HUES64 (cell line): ENCODE results near the gene FLII.
A peak's percentile ranks its signal among the peaks of the same experiment; 100 is the strongest.
"Not testable (repeated sequence)": the region's sequence is repeated elsewhere in the genome, so short reads cannot be mapped to it uniquely, and the experiment has no call there.

Experiments used
- H3K27ac ChIP-seq: 2 replicates; pipeline ENCODE4 v1.7.0; 2013; ENCODE audit warnings: low read depth, low read length, inconsistent platforms
- H3K27me3 ChIP-seq: 2 replicates; pipeline ENCODE4 v1.6.1; 2013; ENCODE audit warnings: mild to moderate bottlenecking, low read length; ENCODE audit not compliant: insufficient read depth
- H3K36me3 ChIP-seq: 2 replicates; pipeline ENCODE4 v1.6.1; 2013; ENCODE audit warnings: mild to moderate bottlenecking, low read length; ENCODE audit not compliant: insufficient read depth
- H3K4me1 ChIP-seq: 2 replicates; pipeline ENCODE4 v1.6.1; 2013; ENCODE audit warnings: mild to moderate bottlenecking, low read length, moderate library complexity; ENCODE audit not compliant: insufficient read depth
- H3K4me3 ChIP-seq: 2 replicates; pipeline ENCODE4 v1.5.1; 2013; ENCODE audit warnings: mild to moderate bottlenecking, low read length, moderate library complexity
- H3K9ac ChIP-seq: 2 replicates; pipeline ENCODE4 v1.6.1; 2013; ENCODE audit warnings: mild to moderate bottlenecking, low read depth, low read length
- H3K9me3 ChIP-seq: 2 replicates; pipeline ENCODE4 v1.6.1; 2013; ENCODE audit warnings: low read depth, low read length; ENCODE audit not compliant: insufficient read depth
- WGBS: fragments of 150-250, 120-280 bp; methylation state at CpG from one replicate; pipeline ENCODE4 v1.1.7; 2013; ENCODE audit warnings: missing lambda C conversion rate; 5-methylcytosine and 5-hydroxymethylcytosine counted together

Gene FLII

GRCh38 chr17:18227635-18228034 lies 30.9 kb downstream of the FLII start:
- no peaks in the 10 kb centered on the region for H3K27me3 ChIP-seq
- no peak overlapping the region for H3K27ac ChIP-seq
- H3K4me3 ChIP-seq, result no peak overlapping the region
- H3K9me3 ChIP-seq, result no peaks in the 10 kb centered on the region
- H3K4me1 ChIP-seq, result peaks cover 11% of the 10 kb centered on the region
- H3K36me3 ChIP-seq, result peaks cover 6% of the 10 kb centered on the region
- 95% methylated on average over 5 of the region's 5 CpGs for WGBS
- no peak overlapping the region for H3K9ac ChIP-seq

DNA sequence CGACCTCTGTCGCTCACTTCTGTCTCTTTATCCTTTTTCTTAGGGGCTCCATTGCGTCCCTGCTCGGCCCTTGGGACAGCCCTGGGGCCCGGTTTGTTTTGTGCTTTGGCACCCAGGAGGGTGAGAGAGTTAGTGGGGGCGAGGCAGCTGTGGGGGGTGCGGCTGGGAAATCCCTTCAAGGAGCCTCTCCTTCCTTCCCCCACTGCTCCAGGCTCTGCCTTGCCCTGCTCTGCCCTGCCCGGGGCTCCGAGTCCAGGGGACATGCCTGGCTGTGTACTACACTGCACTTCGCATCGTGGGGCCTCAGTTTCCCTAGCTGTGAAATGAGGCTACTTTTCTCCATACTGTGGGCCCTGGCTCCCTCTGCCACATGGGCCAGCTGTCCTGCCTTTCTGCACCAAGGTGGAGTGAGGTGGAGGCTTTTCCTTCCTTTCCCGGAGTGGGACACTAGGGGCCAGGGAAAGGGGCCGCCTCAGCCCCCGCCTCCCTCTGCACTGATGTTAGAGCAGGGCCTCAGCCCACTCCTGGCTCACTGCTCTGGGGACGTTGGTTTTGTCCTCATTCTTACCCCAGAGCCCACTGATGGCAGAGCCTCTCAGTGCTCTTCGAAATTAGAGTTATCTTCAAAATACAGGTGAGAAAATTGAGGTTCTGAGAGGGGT lies 32.1 kb downstream of the FLII start:
- peaks cover 11% of the 10 kb centered on the region for H3K4me1 ChIP-seq
- 32% methylated on average over 16 of the region's 16 CpGs for WGBS
- peak overlapping the region; percentile 69 for H3K9ac ChIP-seq
- H3K4me3 ChIP-seq, result peak overlapping the region; percentile 81
- no peaks in the 10 kb centered on the region for H3K27me3 ChIP-seq
- H3K27ac ChIP-seq, result no peak overlapping the region
- H3K9me3 ChIP-seq, result no peaks in the 10 kb centered on the region
- no peaks in the 10 kb centered on the region for H3K36me3 ChIP-seq

- peaks cover 11% of the 10 kb centered on the region for H3K4me1 ChIP-seq
- H3K4me3 ChIP-seq, result peak overlapping the region; percentile 81
- no peaks in the 10 kb centered on the region for H3K36me3 ChIP-seq
- H3K9me3 ChIP-seq, result no peaks in the 10 kb centered on the region
- H3K9ac ChIP-seq, result peak overlapping the region; percentile 69
- no peaks in the 10 kb centered on the region for H3K27me3 ChIP-seq
- WGBS, result under 1% methylated on average over 53 of the region's 57 CpGs
- H3K27ac ChIP-seq, result no peak overlapping the region; the same call in 1 of the 2 replicates
These were observed 32.8 kb downstream of the FLII start for GRCh38 chr17:18225642-18226283.

DNA sequence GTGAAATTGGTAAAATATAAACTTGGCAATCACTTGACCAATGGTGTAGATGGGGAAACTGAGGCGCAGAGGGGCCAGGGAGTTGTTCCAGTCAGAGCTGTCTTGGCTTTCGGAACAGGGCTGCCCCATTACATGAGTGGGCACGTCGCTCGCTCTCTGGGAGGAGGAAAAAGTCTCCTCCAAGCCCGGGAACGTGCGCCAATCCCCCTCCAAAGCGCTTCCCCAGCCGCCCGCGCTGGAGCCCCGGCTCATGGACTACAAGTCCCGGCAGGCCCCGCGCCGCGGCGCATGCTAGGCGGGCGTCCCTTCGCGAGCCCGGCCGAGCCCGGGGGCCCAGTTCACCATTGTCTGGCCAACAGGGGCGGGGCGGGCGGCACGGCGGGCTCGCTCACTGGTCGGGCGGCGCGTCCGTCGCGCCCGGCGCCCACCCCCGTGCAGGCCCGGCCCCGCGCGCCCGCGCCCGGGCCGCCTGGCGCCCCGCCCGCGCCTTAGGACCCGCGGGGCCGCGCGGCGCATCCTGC lies 33.4 kb downstream of the FLII start, which contains the start of gene LLGL1:
TSS of gene LLGL1 (plus strand) at position 515 of the 521 bp plus-strand sequence. CDS start 48 bp downstream, outside the sequence.
- H3K9ac ChIP-seq, result peak within 1 kb of the TSS; percentile 90
- H3K36me3 ChIP-seq, result no peaks in the 10 kb centered on the region
- H3K27me3 ChIP-seq, result no peaks in the 10 kb centered on the region
- H3K4me3 ChIP-seq, result peak within 1 kb of the TSS; percentile 81
- H3K9me3 ChIP-seq, result no peaks in the 10 kb centered on the region
- under 1% methylated on average over 60 of the region's 60 CpGs for WGBS
- H3K27ac ChIP-seq, result peak within 1 kb of the TSS; percentile 99
- peaks cover 11% of the 10 kb centered on the region for H3K4me1 ChIP-seq

DNA sequence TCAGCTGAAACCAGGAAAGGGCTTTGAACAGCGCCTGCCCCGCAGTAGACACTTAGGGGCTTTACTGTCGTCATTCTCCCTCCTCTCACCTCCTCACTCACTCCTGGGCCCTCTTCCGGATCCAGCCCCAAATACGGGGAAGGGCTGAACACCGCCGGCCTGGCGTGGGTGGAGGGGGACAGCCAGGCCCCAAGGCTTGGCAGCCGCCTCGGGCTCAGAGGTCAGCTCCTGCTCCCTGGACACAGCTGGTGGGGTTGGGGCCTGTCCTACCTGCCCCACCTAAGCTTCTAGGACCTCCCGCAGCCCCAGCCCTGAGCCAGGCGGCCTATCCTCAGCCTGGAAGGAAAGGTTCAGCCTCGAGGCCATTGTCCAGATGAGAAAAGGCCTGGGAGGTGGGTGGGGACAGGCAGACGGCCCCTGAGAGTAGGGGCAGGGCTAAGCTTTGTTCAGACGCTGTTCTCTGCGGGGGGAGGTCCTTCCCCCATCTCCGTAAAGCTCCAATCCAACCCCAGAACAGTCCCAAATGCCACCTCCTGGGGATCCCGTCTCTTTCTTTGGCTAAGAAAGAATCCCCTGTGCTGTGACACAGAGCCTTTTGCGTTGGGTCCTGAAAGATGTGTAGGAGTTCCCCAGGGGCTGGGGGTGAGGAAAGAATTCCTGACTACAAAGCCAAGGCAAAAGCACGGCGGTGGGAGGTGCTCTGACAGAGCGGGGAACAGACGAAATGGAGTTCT lies 34.0 kb downstream of the FLII start:
- Histone ChIP-seq H3K4me3 (peak overlapping the region; percentile 67), H3K9me3 (no peaks in the 10 kb centered on the region), H3K9ac (peak overlapping the region; percentile 90), H3K36me3 (no peaks in the 10 kb centered on the region), H3K4me1 (peaks cover 11% of the 10 kb centered on the region), H3K27me3 (no peaks in the 10 kb centered on the region), H3K27ac (peak overlapping the region; percentile 99)
- 2% methylated on average over 22 of the region's 23 CpGs for WGBS

DNA sequence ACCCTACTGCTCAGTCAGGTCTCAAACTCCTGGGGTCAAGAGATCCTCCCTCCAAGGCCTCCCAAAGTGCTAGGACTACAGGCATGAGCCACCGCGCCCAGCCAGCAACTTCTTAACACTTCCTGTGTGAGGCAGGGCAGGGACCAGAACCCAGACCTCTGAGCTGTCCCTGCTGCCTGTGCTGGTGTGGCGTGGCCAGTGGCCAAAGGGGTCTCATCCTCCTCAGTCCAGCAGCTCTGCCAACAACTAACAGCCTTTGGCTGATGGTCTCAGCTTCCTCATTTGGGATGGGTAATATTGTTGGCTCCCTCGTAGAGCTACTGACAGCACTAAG lies 34.5 kb downstream of the FLII start:
- Histone ChIP-seq H3K4me3 (peak overlapping the region; percentile 67), H3K27ac (peak overlapping the region; percentile 99), H3K36me3 (no peaks in the 10 kb centered on the region), H3K9ac (peak overlapping the region; percentile 90), H3K4me1 (peaks cover 11% of the 10 kb centered on the region), H3K27me3 (no peaks in the 10 kb centered on the region), H3K9me3 (no peaks in the 10 kb centered on the region)
- 70% methylated on average over 4 of the region's 4 CpGs for WGBS

DNA sequence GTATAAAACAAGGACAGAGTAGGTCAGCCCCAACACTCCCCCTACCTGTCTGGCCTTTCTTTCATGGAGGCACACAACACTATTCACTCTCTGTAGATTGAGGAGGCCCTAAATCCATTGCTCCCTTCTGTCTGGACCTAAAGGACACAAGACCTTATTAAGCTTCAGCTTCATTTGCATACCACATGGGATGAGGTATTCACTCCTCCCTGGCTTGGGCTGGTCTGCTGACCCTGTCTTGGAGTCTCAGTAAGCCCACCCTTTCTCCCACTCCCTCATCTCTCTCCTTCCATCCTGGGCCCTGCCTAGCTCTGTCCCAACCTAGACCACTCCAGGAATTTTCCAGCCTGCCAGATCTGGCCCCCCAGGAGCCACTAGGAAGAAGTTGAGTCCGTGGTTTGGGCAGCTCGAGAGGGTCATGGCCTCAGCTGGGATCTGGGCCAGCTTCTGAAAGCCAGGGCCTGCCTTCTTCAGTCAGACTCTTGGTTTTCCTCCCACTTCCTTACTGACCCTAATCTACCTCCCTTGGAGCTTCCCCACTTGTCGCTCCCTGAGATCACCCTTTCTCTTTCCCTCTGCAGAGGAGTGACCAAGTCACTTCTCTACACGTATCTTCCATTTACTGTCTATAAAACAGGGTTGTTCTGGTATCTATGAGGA lies 39.7 kb downstream of the FLII start:
- Histone ChIP-seq H3K36me3 (no peaks in the 10 kb centered on the region), H3K9ac (no peak overlapping the region), H3K27me3 (no peaks in the 10 kb centered on the region), H3K9me3 (no peaks in the 10 kb centered on the region), H3K27ac (no peak overlapping the region), H3K4me1 (peaks cover 2% of the 10 kb centered on the region), H3K4me3 (no peak overlapping the region)
- 88% methylated on average over 4 of the region's 4 CpGs for WGBS

GRCh38 chr17:18217412-18218015 lies 41.0 kb downstream of the FLII start:
- Histone ChIP-seq H3K9ac (no peak overlapping the region), H3K4me3 (no peak overlapping the region), H3K27ac (no peak overlapping the region), H3K36me3 (no peaks in the 10 kb centered on the region), H3K4me1 (no peaks in the 10 kb centered on the region; the same call in 1 of the 2 replicates), H3K9me3 (no peaks in the 10 kb centered on the region), H3K27me3 (no peaks in the 10 kb centered on the region)
- WGBS, result 24% methylated on average over 5 of the region's 6 CpGs

- 88% methylated on average over 11 of the region's 11 CpGs for WGBS
- not testable (repeated sequence) for H3K27ac ChIP-seq, H3K36me3 ChIP-seq, H3K4me1 ChIP-seq, H3K9me3 ChIP-seq, H3K27me3 ChIP-seq, H3K9ac ChIP-seq, H3K4me3 ChIP-seq
These were observed 41.6 kb downstream of the FLII start for GRCh38 chr17:18216906-18217305.

DNA sequence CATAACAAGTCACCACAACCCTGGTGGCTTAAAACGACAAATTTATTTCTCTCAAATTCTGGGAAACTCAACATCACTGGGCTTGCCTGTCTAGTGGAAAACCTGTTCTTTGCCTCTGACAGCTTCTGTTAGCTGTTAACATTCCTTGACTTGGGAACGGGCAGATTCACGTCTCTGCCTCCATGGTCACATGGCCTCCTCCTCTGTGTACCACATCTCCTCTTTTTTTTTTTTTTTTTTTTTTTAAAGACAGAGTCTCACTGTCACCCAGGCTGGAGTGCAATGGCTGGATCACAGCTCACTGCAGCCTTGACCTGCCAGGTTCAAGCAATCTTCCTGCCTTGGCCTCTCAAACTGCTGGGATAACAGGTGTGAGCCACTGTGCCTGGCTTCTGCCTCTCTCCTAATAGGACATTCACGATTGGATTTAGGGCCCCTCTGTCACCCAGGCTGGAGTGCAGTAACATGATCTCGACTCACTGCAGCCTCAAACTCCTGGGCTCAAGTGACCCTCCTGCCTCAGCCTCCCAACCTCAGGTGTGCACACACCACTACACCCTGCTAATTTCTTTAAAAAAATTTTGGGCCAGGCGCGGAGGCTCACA lies 44.8 kb downstream of the FLII start:
- 87% methylated on average over 7 of the region's 7 CpGs for WGBS

More for the DNA sequence above, 44.8 kb downstream of the FLII start:
- H3K4me1 ChIP-seq, result no peaks in the 10 kb centered on the region; the same call in 1 of the 2 replicates
- no peaks in the 10 kb centered on the region for H3K27me3 ChIP-seq
- no peak overlapping the region for H3K4me3 ChIP-seq
- no peak overlapping the region for H3K9ac ChIP-seq
- H3K36me3 ChIP-seq, result peaks cover 19% of the 10 kb centered on the region
- no peak overlapping the region for H3K27ac ChIP-seq
- H3K9me3 ChIP-seq, result no peaks in the 10 kb centered on the region
